Stimulated activated CD4-positive, alpha-beta T cell treated with anti-CD3 and anti-CD28 coated beads, TNF-alpha, amount 100 ng/mL, for 48 hours (primary cell): Measurements from ENCODE around the gene MEP1B.
"Not testable (repeated sequence)": the region's sequence is repeated elsewhere in the genome, so short reads cannot be mapped to it uniquely, and the experiment has no call there.

Experiments
- DNase-seq, 3 donors: peaks; one replicate each; pipeline ENCODE4 v3.0.0-alpha.2; 2020; ENCODE audit warnings: low read depth in 3 of 3

The MEP1B gene

DNA sequence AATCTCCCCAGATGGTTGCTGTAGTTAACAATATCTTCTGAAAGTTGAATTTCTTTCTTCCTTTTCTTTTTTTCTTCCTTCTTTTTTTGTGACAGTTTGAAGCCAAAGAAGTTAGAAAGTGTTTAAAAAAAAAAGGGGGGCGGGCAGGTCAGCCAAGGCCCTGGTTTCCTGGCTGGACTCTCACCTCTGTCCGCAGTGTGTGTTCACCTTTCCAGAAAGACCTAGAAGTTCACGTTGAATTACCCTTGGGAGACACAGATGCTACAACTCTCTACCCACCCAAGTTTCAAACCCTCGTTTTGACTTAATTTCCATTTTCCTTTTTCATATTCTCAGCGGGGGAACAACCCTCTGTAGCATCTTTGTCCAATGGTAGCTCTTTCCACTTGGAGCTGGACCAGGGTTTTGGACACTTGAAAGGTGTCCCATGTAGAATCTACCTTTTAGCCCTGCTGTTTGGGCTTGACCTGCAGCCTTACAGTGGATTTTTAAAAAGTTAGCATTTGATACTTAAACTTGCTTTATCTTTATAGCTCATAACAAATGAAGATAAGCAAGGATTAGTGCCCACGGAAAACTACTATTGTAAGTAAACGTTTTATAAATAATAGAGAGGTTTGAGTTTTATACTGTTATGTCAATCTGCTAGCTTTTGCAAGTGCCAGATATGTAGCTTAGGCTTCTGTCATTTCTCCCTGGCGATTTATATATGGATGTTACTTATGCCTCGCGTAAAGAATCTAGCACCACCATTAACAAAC lies 20.0 kb downstream of the MEP1B start:
- no peak for DNase-seq

- DNase-seq: no peak
Measured at GRCh38 chr18:32213693-32214092, 23.9 kb downstream of the MEP1B start.

DNA sequence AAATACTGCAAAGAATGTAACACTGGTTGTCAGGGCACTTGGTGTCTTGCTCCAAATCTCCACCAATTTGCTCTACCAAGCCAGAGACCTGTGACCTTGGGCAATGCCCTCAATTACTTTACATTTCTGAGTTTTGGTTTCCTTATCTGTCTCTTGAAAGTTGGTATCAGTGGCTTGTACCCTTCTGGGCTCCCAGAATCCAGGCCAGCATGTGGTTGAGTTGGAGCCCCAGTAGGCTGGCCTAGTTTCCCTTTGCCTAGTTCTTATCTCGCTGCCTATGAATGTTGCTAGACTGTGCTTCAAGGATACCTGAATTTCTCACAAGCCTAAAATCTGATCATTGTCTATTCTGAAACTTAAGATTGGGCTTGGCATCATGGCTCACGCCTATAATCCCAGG lies 26.6 kb downstream of the MEP1B start:
- no peak for DNase-seq

GRCh38 chr18:32219431-32220018 lies 29.7 kb downstream of the MEP1B start:
- no peak for DNase-seq

- DNase-seq: not testable (repeated sequence)
Measured at GRCh38 chr18:32233348-32233747, 43.5 kb downstream of the MEP1B start.

- no peak for DNase-seq
Measured at GRCh38 chr18:32237049-32237448, 47.2 kb downstream of the MEP1B start.

GRCh38 chr18:32238635-32239268 lies 48.9 kb downstream of the MEP1B start:
- no peak for DNase-seq

DNA sequence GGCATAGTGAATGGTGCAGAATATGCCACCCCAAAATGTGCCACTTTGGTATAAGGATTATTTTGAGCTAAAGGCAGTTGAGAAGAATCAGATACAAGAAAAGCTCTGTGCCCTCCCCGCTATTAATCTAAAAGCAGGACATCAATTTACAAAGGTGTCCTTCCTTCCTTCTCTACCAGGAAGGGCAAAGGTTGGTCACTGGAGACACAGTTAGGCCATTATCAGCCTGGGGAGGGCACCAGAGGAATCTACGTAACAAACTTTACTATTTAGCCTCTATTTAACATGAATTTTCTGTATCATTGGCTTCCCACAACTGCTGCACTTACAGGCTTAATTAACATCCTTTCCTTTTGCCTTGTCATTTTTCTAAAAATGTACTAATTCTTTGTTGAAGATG lies 52.6 kb downstream of the MEP1B start:
- DNase-seq: no peak

- DNase-seq: no peak
Measured at GRCh38 chr18:32243358-32243757, 53.5 kb downstream of the MEP1B start.

DNA sequence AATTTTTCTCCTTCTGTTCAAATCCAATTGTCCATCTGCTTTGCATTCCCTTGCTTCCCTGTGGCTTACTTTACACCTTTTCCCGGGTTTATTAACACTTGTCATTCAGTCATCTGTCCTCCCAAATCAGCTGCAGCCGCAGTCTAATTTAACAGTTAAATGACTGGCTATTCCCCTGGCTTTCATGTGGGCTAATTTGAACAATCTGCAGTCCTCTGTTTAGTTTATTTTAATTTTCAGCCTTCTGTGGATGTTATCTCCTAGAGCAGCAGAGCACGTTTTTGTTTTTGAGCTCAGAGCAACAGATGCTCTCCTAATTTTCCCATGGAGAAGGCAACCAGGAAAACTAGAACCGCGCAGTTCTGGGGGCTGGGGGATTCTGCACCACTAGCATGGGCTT lies 55.0 kb downstream of the MEP1B start:
- no peak for DNase-seq

DNA sequence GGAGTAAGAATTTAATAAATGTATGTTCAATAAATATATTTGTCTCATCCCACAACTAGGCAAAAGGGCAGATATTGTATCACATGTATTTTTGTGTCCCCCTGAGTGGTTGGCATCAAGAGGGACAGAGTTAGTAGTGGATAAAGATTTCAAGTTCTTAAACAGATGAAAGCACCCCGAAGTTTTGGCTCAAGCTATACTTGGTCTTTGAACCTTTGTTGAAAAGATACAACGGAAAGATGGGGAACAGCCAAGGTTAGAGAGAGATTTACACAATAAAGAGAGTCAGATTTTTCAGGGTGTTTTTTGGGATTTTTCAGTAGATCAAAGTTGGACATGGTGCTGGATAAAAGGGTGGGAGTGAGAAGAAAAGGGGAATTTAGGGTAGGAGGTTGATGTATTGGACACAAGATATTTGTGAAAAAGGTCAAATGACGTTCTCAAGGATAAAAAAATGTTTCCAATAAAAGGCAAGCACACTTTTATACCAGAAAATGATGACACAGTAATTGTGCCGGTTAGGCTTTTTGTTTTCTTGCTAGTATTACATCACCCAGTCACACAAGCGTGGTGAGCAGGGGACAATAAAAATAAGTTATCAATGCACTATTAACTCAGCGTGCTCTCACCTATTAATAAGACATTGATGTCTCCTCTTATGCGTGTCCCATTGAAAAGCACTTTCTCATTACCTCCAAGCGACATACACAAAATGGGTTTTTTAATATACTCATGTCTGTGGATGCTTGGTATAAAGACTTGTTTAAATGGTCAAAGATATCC lies 59.5 kb downstream of the MEP1B start:
- DNase-seq: no peak

- DNase-seq: no peak
Measured at GRCh38 chr18:32251466-32251865, 61.6 kb downstream of the MEP1B start.

GRCh38 chr18:32252141-32252860 lies 62.5 kb downstream of the MEP1B start:
- DNase-seq: no peak

DNA sequence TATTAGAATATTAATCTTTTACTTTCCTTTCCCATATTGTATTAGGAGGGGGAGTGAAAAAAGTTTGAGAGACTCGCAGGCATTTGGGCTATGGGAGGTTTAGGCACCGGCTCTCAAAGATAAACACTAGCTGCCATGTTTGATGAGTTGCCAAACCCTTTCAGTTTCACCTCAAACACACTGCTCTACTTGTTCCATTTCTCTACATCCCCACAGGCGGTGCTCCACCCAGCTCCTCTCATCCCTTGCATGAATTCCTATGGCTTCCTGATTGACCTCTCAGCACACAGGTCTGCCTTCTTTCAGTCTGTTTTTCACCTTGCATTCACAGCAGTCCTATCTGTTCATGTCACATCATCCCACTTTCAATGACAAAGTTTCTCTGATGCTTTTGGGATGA lies 65.7 kb downstream of the MEP1B start:
- no peak for DNase-seq

DNA sequence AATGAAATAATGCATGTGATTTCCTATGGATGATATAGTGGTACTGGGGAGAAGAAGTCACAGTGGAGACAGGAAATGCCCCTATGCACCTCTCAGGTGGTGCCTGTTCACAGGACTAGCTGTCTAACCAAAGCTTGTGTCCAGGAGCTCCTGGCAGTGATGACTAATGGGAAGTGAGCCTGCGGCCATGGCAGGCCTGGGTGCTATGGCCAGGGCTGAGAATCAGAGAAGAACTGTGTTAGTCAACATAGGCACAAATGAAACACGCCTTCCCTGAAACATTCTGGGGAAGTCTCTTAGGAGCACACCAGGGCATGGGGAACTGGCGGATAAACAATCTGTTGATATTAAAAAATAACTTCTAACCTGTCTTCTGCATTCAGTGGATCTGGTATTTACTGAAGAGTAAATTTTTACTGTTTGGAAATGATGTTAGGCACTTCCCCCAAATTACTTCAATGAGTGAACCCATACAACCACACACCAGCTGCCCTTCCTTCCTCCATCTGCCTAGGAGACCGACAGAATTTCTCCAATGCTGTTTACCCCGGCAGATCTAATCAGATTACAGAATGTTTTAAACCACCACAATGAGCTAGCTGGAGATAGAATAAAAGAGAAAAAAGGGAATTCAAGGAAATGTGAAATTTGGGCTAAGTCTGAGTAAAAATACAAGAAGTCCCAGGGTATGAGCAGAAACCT lies 67.4 kb downstream of the MEP1B start:
- DNase-seq: no peak

DNA sequence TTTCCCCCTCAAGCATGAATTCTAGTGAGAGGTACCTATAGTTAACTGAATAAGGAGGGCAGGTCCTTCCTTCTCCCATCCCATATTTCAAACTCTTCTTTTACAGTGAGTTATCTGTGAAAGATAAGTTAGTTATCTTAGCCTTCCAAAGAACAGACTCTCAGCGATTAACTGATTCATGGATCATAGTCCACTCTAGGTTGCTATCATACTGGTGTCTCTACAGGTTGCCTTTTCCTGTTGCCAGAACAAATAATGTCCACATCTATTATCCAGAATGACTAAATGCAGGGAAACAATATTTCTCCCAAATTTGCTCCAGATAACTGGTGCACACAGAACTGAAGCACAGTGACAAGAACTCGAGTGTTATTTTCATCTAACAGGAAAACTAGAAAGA lies 68.3 kb downstream of the MEP1B start:
- no peak for DNase-seq

DNA sequence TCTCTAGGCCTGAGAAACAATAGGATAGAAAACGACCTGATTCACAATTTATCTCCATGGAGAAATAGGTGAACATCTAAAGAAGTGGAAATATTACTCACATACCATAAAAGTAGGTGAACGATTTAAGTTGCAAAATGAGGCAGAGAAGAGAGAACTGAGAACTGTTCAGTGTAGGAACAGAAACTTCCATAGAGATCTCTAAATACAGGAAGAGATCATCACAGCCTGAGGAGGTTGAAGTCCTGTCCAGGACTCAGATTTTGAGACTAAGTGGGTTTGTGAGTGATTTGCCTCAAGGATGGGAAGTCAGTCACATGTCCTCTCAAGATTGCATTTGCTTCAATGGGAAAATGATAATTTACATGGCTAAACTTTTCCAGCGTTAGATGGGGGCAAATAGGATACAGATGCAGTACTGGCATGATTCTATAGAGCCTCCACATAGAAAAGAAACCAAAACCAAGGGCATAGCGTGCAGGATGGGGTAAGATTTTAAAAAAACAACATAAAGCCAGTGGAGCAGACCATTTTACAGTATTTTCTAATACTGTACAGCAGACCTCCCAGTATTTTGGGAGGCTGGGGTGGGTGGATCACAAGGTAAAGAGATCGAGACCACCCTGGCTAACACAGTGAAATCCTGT lies 68.8 kb downstream of the MEP1B start:
- DNase-seq: no peak

DNA sequence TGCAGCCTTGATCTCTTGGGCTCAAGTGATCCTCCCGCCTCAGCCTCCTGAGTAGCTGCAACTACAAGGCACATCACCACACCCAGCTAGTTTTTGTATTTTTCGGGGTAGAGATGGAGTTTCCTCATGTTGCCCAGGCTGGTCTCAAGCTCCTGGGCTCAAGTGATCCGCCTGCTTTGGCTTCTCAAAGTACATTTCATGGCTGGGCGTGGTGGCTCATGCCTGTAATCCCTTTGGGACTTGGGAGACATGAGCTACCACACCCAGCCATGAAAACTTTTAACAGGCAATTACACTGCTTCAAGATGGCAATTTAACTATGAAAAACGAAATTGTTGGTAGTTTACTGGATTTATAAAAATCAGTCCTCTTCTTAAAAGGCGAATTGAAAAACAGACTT lies 69.7 kb downstream of the MEP1B start:
- no peak for DNase-seq

GRCh38 chr18:32261003-32261402 lies 71.2 kb downstream of the MEP1B start:
- DNase-seq: no peak

- no peak for DNase-seq
Measured at GRCh38 chr18:32262092-32262491, 72.3 kb downstream of the MEP1B start.

GRCh38 chr18:32264401-32264800 lies 74.6 kb downstream of the MEP1B start:
- no peak for DNase-seq
